GM12892 (cell line): ENCODE data around the gene GIGYF2.

Source experiments
- POLR2A ChIP-seq: IDR thresholded peaks from 2 replicates; pipeline ENCODE4 v1.6.1; 2011; ENCODE audit warnings: low read depth, low read length, control low read depth
- TAF1 ChIP-seq: IDR thresholded peaks from 2 replicates; pipeline ENCODE4 v1.6.1; 2011; ENCODE audit warnings: low read depth, mild to moderate bottlenecking, control low read depth, low read length, borderline replicate concordance

GRCh38 chr2:232794981-232795380, 97.8 kb downstream of the GIGYF2 start:
- no peak for TF ChIP-seq TAF1
- TF ChIP-seq POLR2A, result no peak
